Esophagus squamous epithelium (tissue), 5 donors: ENCODE measurements around the gene FTCDNL1. TPM values are rescaled to one million over a fixed set of nuclear protein-coding genes. Genes with fewer than 3 reads are reported as not detected.
A peak's percentile ranks its signal among the peaks of the same experiment; 100 is the strongest.

Experiments
- DNase-seq: peaks from one replicate; lab custom pipeline; 2025; lab: John Stamatoyannopoulos, UW
- H3K27ac ChIP-seq, 4 donors: fragments of 200-600 bp; sonication (generic); one replicate each; pipeline ENCODE4 v1.5.1; 2016 to 2019; ENCODE audit warnings: mild to moderate bottlenecking in 1 of 4
- H3K27me3 ChIP-seq, 4 donors: fragments of 200-600 bp; sonication (generic); 1 replicate in 3 of 4; 2 replicates in 1 of 4; pipeline versions ENCODE4 v1.5.1 to v1.6.0; 2017 to 2021; ENCODE audit warnings: antibody characterized with exemption in 1 of 4
- H3K36me3 ChIP-seq, 3 donors: fragments of 200-600 bp; sonication (generic); one replicate each; pipeline ENCODE4 v1.5.1; 2016 to 2019
- H3K4me1 ChIP-seq, 3 donors: fragments of 200-600 bp; sonication (generic); one replicate each; pipeline ENCODE4 v1.5.1; 2017 to 2019
- H3K4me3 ChIP-seq, 4 donors: fragments of 200-600 bp; sonication (generic); 1 replicate in 3 of 4; 2 replicates in 1 of 4; pipeline ENCODE4 v1.5.1; 2016 to 2019; ENCODE audit warnings: mild to moderate bottlenecking in 2 of 4, moderate library complexity in 1 of 4
- H3K9me3 ChIP-seq, 3 donors: fragments of 200-600 bp; sonication (generic); one replicate each; pipeline ENCODE4 v1.5.1; 2016 to 2019
- CTCF ChIP-seq, 6 experiments: fragments of 450-650 bp in 4 of 6; fragments of 200-600 bp in 2 of 6; sonication (generic) in 2 of 6; IDR thresholded peaks; one replicate each; pipeline ENCODE4 v1.5.1; 2016 to 2019; ENCODE audit warnings: antibody characterized with exemption in 6 of 6, mild to moderate bottlenecking in 4 of 6, moderate library complexity in 4 of 6
- POLR2A ChIP-seq, 4 donors: fragments of 450-650 bp; IDR thresholded peaks; one replicate each; pipeline ENCODE4 v1.6.1; 2017; ENCODE audit warnings: antibody characterized with exemption in 4 of 4, mild to moderate bottlenecking in 4 of 4, moderate library complexity in 3 of 4
- WGBS, 2 donors: methylation state at CpG; one replicate each; pipeline ENCODE4 v1.1.5; 2018; 5-methylcytosine and 5-hydroxymethylcytosine counted together
- intact Hi-C: fragments of 100-400 bp; cut with DNase I; formaldehyde crosslinking; loops from one replicate; pipeline ENCODE4 v1.15.0; 2022
- total RNA-seq, 4 donors: library from RNA; depleted of rRNA; stranded (reverse); fragments of >200 nt; gene quantifications; one replicate each; pipeline ENCODE4 v1.1.0, GENCODE V29; 2016
- donor health status: DM: yes; HTN: yes; CAD: no.

The FTCDNL1 gene
- total RNA-seq, 4 donors from 2014 or later, result 1.3 to 5.0 (median 2.6) TPM

DNA sequence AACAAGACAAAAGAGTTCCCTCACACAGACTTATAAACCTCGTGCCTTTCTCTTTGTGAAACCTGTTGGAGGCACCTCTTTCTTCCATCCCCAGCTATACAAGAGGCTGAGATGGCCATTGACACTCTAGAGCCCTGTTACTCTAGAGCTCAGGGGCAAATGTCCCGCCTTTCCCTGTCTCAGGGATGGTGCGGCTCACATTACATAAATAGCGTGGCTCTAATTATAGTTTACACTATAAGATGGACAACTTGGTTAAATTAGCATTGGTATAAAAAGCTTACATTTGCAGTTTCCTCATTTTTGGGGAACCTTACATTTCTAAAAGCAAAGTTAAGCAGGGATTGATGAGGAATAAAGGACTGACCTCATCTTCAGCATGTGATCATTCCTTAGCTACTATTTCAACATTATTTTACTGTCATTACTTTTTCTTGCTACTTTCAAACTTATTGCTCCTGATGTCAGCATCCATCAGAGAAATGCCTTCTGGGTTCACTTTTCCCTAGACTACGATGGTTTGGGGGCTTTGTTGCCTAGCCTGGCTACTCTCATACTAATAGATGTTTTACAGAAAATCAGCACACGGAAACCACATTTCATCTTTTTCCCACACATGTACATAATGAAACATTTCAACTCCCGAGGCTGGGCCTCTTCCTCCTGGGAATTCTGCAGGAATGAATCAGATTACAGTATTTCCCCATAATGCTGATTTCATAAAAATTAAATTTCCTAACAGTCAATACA is 40.4 kb downstream of the FTCDNL1 start:
- Histone ChIP-seq H3K27me3 (no peaks in the 10 kb centered on the region), H3K4me3 (no peak overlapping the region), H3K27ac (no peak overlapping the region), H3K4me1 (peaks cover 0 to 2% (median 0%) of the 10 kb centered on the region in 3 donors), H3K9me3 (no peaks in the 10 kb centered on the region), H3K36me3 (no peaks in the 10 kb centered on the region)
- DNase-seq, result no peak
- TF ChIP-seq POLR2A (IDR thresholded peaks at IDR 0.05) (no peak), CTCF (IDR thresholded peaks at IDR 0.05) (no peak)
- WGBS, 2 donors, result 65 to 75% methylated on average over 7 of the region's 7 CpGs
- intact Hi-C loops, result no loop called here

DNA sequence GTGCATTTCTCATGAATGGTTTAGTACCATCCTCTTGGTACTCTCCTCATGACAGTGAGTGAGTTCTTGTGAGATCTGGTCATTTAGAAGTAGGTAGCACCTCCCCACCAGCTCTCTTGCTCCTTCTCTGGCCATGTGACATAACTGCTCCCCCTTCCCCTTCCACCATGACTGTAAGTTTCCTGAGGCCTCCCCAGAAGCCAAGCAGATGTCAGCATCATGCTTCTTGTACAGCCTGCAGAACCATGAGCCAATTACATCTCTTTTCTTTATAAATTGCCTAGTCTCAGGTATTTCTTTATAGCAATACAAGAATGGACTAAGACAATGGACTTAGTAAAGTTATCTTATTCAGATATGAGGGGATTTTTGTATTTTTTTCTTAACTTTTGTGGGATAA is 43.0 kb downstream of the FTCDNL1 start:
- no peak for TF ChIP-seq POLR2A (IDR thresholded peaks at IDR 0.05)
- no peak for TF ChIP-seq CTCF (IDR thresholded peaks at IDR 0.05)
- DNase-seq, result no peak
- intact Hi-C loops, result no loop called here
- no peaks in the 10 kb centered on the region for H3K36me3 ChIP-seq
- H3K4me1 ChIP-seq, result peaks cover 0 to 10% (median 0%) of the 10 kb centered on the region in 3 donors
- H3K27me3 ChIP-seq, result no peaks in the 10 kb centered on the region
- H3K4me3 ChIP-seq, result no peak overlapping the region
- H3K27ac ChIP-seq, result no peak overlapping the region
- no peaks in the 10 kb centered on the region for H3K9me3 ChIP-seq

DNA sequence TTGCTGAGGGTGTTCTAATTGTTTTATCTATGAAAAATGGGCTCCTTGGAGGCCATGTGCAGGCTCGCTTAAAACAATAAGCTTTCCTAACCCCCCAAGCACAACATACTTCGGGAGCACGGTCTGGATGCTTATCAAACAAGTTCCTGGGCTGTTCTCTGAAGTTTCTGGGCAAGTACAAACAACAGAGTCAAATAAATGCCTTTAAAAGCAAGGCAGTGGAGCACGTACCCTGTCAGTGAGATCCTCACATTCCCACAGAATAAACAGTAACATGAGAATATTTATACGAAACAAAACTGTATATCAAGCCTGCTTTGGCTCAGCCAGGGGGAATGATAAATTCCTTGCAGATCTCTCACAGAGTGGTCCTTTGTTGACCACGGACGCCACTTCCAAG is 44.8 kb downstream of the FTCDNL1 start:
- Histone ChIP-seq H3K4me1 (peaks cover 0 to 10% (median 0%) of the 10 kb centered on the region in 3 donors), H3K27ac (peak overlapping the region in 1 of 4 donors; percentile 19), H3K36me3 (no peaks in the 10 kb centered on the region), H3K9me3 (no peaks in the 10 kb centered on the region), H3K27me3 (no peaks in the 10 kb centered on the region), H3K4me3 (peak overlapping the region in 1 of 4 donors; percentile 10)
- no peak for DNase-seq
- intact Hi-C loops, result no loop called here
- TF ChIP-seq POLR2A (IDR thresholded peaks at IDR 0.05) (no peak), CTCF (IDR thresholded peaks at IDR 0.05) (no peak)
- WGBS, 2 donors, result 34 to 35% methylated on average over 7 of the region's 7 CpGs

GRCh38 chr2:199804831-199805230 is 46.2 kb downstream of the FTCDNL1 start:
- DNase-seq, result no peak
- no peaks in the 10 kb centered on the region for H3K27me3 ChIP-seq
- no peak for TF ChIP-seq CTCF (IDR thresholded peaks at IDR 0.05)
- no peak for TF ChIP-seq POLR2A (IDR thresholded peaks at IDR 0.05)
- H3K9me3 ChIP-seq, result no peaks in the 10 kb centered on the region
- intact Hi-C loops, result no loop called here
- no peak overlapping the region for H3K4me3 ChIP-seq
- peaks cover 0 to 10% (median 0%) of the 10 kb centered on the region in 3 donors for H3K4me1 ChIP-seq
- no peaks in the 10 kb centered on the region for H3K36me3 ChIP-seq
- H3K27ac ChIP-seq, result no peak overlapping the region
- WGBS, 2 donors, result 20 to 25% methylated on average over 1 of the region's 1 CpG

- no peak for TF ChIP-seq CTCF (IDR thresholded peaks at IDR 0.05)
- no peak for TF ChIP-seq POLR2A (IDR thresholded peaks at IDR 0.05)
- 27 to 33% methylated on average over 10 of the region's 10 CpGs for WGBS, 2 donors
Observed at GRCh38 chr2:199798831-199799580, 52.0 kb downstream of the FTCDNL1 start.

More at GRCh38 chr2:199798831-199799580, 52.0 kb downstream of the FTCDNL1 start:
- H3K27me3 ChIP-seq, result no peaks in the 10 kb centered on the region
- no peak overlapping the region for H3K4me3 ChIP-seq
- H3K36me3 ChIP-seq, result no peaks in the 10 kb centered on the region
- intact Hi-C loops, result no loop called here
- H3K4me1 ChIP-seq, result peaks cover 0 to 12% (median 0%) of the 10 kb centered on the region in 3 donors
- H3K27ac ChIP-seq, result peak overlapping the region in 2 of 4 donors; percentile 25 to 43
- no peaks in the 10 kb centered on the region for H3K9me3 ChIP-seq
- no peak for DNase-seq
